ENCODE data around the gene POU6F2.

- TF ChIP-seq EZH2 (IDR thresholded peaks at IDR 0.05; ENCODE audit: borderline replicate concordance, low read depth, low read length, poor library complexity, severe bottlenecking) = no peak
- TF ChIP-seq CTCF (conservative IDR thresholded peaks at IDR 0.05; ENCODE audit: low read depth, low read length) = no peak
Observed at GRCh38 chr7:39342763-39343162, 365.1 kb downstream of the POU6F2 start.

All from A673 (cell line).